SK-N-MC (cell line): ENCODE results near the gene PTPRN2.

ENCODE experiments used
- EZH2 ChIP-seq: fragments of 200-600 bp; sonication (generic); IDR thresholded peaks from one replicate; pipeline ENCODE4 v1.6.1; 2017; ENCODE audit warnings: antibody characterized with exemption
- FOXP2 ChIP-seq: optimal IDR thresholded peaks from 2 replicates; pipeline ENCODE3; 2011; ENCODE audit warnings: mild to moderate bottlenecking, moderate library complexity; ENCODE audit not compliant: insufficient read depth; ENCODE audit errors: extremely low read length, control extremely low read depth
- POLR2AphosphoS5 ChIP-seq: IDR thresholded peaks from 2 replicates; pipeline ENCODE4 v1.6.1; 2012; ENCODE audit warnings: mild to moderate bottlenecking, low read depth, low read length, borderline replicate concordance

GRCh38 chr7:157714166-157715070, 873.2 kb downstream of the PTPRN2 start:
- TF ChIP-seq POLR2AphosphoS5 = no peak
- peak; percentile 71 for TF ChIP-seq EZH2
- no peak for TF ChIP-seq FOXP2
